ENCODE results near the gene KLF12.

Gene KLF12

GRCh38 chr13:74101436-74101835, 32.8 kb downstream of the KLF12 start:
- no peak for DNase-seq

GRCh38 chr13:74098077-74098476, 36.1 kb downstream of the KLF12 start:
- DNase-seq, result no peak

- DNase-seq, result no peak
These were observed 37.1 kb downstream of the KLF12 start for GRCh38 chr13:74097116-74097515.

- DNase-seq, result no peak
These were observed 40.5 kb downstream of the KLF12 start for GRCh38 chr13:74093691-74094090.

GRCh38 chr13:74092711-74093110, 41.5 kb downstream of the KLF12 start:
- no peak for DNase-seq

GRCh38 chr13:74090869-74091605, 43.2 kb downstream of the KLF12 start:
- DNase-seq, result no peak

GRCh38 chr13:74090397-74090796, 43.8 kb downstream of the KLF12 start:
- no peak for DNase-seq

GRCh38 chr13:74087357-74087756, 46.8 kb downstream of the KLF12 start:
- DNase-seq, result no peak
